NOMO-1 treated with DMSO at 0.1 percent for 48 hours (cell line): ENCODE measurements around the gene PLEK.
A peak's percentile ranks its signal among the peaks of the same experiment; 100 is the strongest.
"Not testable (repeated sequence)": the region's sequence is repeated elsewhere in the genome, so short reads cannot be mapped to it uniquely, and the experiment has no call there.

ENCODE experiments used
- DNase-seq: peaks from one replicate; lab custom pipeline; 2025; ENCODE audit not compliant: unreplicated experiment; lab: John Stamatoyannopoulos, UW

Gene PLEK

GRCh38 chr2:68384485-68385107 lies 19.5 kb downstream of the PLEK start:
- DNase-seq: no peak

GRCh38 chr2:68385220-68385906 lies 20.3 kb downstream of the PLEK start:
- peak; percentile 56 for DNase-seq

GRCh38 chr2:68385907-68386287 lies 20.8 kb downstream of the PLEK start:
- no peak for DNase-seq

GRCh38 chr2:68386365-68386764 lies 21.3 kb downstream of the PLEK start:
- no peak for DNase-seq

- peak; percentile 98 for DNase-seq
Measured at GRCh38 chr2:68387408-68388350, 22.6 kb downstream of the PLEK start.

DNA sequence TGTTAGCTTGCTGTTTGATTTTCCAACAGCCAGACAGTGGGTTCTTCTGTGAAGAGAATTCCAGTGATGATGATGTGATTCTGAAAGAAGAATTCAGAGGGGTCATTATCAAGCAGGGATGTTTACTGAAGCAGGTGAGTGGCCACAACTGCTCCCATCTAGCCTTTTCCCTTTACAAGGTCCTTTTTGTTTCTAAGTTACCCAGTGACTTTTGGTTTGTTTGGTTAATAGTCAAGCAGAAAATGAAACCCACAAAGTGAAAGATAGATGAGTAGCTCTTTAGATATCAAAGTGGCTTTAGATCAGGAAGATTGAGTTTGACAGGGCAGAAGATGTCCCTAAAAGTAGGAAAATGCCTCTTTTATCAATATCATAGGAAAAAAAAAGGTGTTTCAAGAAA lies 23.3 kb downstream of the PLEK start:
- no peak for DNase-seq

GRCh38 chr2:68388772-68389171 lies 23.7 kb downstream of the PLEK start:
- DNase-seq: no peak

DNA sequence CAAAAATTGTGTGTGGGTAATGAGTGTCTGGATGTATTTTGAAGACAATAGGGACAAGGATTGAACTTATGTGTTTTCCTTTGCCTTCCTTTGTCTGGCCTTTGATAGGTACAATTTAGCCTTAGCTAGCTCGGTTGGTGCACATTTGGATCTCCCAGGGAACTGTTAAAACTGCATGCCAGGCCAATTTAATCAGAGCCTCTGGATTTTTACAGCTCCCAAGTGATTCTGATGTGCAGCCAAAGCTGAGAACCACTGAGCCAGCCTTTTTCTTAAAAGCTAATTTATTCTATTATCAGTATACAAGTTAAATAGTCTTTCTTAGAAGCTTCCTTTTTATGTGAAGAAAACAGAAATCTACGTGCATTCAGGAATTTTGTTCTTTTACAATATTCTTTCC lies 25.0 kb downstream of the PLEK start:
- DNase-seq: no peak

DNA sequence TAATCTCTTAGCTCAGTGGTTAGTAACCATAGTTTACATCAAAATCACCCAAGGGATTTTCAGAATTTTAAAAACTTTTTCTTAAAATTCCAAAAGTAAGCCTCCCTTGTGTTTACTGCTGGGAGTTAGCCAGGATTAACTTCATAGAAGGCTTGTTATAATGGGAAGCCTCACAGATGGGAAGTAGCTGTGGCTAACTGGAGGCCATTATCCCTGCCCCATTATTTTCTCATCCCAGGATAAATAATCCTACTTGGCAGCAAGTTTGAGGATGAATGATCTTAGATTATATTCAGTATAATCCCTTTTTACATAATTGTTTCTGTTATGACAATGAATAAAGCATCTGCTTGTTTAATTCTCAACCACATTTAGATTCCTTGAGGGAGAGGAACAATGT lies 25.5 kb downstream of the PLEK start:
- DNase-seq: no peak

GRCh38 chr2:68391099-68391498 lies 26.0 kb downstream of the PLEK start:
- peak; percentile 88 for DNase-seq

- DNase-seq: no peak
Measured at GRCh38 chr2:68391869-68392268, 26.8 kb downstream of the PLEK start.

DNA sequence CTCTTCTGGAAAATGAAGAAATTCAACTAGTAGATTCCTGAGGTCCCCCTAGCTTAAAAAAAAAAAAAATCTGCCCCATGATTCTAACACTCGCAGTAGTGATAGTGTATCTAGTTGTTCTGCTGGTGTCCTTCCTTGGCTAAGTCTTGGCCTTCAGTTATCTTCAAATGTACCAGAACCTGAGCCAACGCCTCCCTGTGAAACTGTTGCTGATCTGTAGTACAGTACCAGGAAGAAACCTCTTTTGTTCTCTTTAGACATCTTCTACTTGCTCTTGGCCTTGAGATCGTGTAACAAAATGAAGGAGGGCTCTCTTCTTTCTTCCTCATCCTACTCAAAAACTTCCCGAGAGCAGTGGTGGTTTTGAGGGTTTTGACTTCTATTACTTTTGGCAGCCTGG lies 31.0 kb downstream of the PLEK start:
- no peak for DNase-seq

GRCh38 chr2:68397704-68398263 lies 32.7 kb downstream of the PLEK start:
- DNase-seq: not testable (repeated sequence)

DNA sequence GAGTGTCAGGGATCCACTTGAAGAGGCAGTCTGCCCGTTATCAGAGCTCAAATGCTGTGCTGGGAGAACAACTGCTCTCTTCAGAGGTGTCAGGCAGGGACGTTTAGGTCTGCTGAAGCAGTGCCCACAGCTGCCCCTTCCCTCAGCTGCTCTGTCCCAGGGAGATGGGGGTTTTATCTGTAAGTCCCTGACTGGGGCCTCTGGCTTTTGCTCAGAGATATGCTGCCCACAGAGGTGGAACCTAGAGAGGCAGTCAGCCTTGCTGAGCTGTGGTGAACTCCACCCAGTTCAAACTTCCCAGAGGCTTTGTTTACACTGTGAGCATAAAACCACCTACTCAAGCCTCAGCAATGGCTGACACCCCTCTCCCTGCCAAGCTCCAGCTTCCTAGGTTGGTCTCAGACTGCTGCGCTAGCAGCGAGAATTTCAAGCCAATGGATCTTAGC lies 38.1 kb downstream of the PLEK start:
- DNase-seq: no peak

GRCh38 chr2:68404164-68404563 lies 39.1 kb downstream of the PLEK start:
- no peak for DNase-seq

DNA sequence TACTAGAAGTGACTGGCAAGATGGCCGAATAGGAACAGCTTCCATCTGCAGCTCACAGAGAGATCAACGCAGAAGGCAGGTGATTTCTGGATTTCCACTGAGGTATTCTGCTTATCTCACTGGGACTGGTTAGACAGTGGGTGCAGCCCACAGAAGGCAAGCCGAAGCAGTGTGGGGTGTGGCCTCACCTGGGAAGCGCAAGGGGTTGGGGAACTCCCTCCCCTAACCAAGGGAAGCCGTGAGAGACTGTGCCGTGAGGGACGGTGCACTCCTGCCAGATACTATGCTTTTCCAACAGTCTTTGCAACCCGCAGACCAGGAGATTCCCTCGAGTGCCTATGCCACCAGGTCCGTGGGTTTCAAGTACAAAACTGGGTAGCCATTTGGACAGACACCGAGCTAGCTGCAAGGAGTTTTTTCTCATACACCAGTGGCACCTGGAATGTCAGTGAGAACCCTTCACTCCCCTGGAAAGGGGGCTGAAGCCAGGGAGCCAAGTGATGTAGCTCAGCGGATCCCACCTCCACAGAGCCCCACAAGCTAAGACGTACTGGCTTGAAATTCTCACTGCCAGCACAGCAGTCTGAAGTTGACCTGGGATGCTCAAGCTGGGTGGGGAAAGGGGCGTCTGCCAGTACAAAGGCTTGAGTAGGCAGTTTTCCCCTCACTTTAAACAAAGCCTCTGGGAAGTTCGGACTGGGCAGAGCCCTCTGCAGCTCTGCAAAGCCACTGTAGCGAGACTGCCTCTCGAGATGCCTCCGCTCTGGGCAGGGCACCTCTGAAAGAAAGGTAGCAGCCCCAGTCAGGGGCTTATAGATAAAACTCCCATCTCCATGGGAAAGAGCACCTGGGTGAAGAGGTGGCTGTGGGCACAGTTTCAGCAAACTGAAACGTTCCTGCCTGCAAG lies 40.1 kb downstream of the PLEK start:
- no peak for DNase-seq

GRCh38 chr2:68411397-68412126 lies 46.5 kb downstream of the PLEK start:
- peak; percentile 89 for DNase-seq

DNA sequence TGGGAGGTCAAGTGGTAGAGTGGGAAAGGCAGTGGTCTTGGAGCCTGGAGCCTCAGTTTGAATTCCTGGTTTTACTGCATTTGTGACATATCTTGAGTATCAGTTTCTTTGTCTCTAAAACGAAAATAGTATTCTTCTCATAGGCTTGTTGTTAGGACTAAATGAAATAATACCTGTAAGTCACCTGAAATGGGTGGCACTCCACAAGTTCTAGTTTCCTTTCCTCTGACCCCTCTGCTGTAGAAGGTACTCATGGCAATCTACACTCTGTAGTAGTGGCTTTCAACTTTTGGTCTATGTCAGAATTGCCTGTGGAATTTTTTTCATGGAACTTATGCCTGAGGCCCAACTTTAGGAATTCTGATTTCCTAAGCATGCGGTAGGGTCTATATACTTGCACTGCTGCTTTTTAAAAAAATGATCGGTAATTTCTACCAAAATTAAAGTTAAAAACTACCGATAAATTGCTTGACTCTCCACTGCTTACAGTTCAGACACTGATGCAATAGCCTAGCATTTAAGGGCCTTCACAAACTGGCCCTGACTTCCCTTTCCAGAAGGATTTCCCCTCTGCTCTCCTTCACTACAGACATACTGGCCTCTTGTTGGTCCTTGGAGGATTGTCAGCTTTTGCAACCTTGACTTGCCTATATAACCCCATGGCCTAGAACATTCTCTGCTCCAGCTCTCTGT lies 47.2 kb downstream of the PLEK start:
- DNase-seq: peak; percentile 76

DNA sequence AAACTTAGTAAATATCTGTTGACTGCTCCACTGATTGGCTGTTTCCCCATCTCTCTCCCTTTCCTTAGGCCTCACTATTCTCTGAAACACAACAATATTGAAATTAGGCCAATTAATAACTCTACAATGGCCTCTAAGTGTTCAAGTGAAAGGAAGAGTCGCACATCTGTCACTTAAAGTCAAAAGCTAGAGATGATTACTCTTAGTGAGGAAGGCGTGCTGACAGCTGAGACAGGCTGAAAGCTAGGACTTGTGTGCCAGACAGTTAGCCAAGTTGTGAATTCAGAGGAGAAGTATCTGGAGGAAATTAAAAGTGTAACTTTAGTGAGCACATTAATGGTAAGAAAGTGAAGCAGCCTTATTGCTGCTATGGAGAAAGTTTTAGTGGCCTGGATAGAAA lies 48.4 kb downstream of the PLEK start:
- no peak for DNase-seq
